Mammary epithelial cell (primary cell): ENCODE measurements around the gene RANGRF.

Experiments used
- CTCF ChIP-seq, 2 donors: IDR thresholded peaks in 1 of 2; conservative IDR thresholded peaks in 1 of 2; 2 replicates each; pipeline ENCODE4 v1.5.1; 2011 to 2012; ENCODE audit warnings: inconsistent platforms in 2 of 2, low read length in 2 of 2, mild to moderate bottlenecking in 2 of 2, control low read depth in 1 of 2, low read depth in 1 of 2; ENCODE audit not compliant: insufficient read depth in 1 of 2; ENCODE audit errors: extremely low read depth in 1 of 2
- EZH2 ChIP-seq: IDR thresholded peaks from 2 replicates; pipeline ENCODE4 v1.6.1; 2012; ENCODE audit warnings: low read length, inconsistent platforms, borderline replicate concordance

GRCh38 chr17:8312251-8312650, 23.8 kb downstream of the RANGRF start:
- TF ChIP-seq CTCF (conservative IDR thresholded peaks at IDR 0.05 in 1 of 2, IDR thresholded peaks at IDR 0.05 in 1 of 2; ENCODE audit: extremely low read depth in 1 of 2, insufficient read depth in 1 of 2, low read depth in 1 of 2, low read length in 2 of 2) = no peak
- no peak for TF ChIP-seq EZH2
